A549 (cell line): Measurements from ENCODE around the gene HIPK1. TPM values are rescaled to one million over a fixed set of nuclear protein-coding genes. Genes with fewer than 3 reads are reported as not detected.

ENCODE experiments used
- ATAC-seq, 2 experiments: fragments of 200-7000 bp in 1 of 2; fragments of >200 bp in 1 of 2; cut with Nextera tagmentation in 1 of 2; cut with Tn5 transposase in 1 of 2; 3 replicates each; pipeline versions ENCODE4 v1.8.0 to v1.9.1; 2018 to 2020; ENCODE audit warnings: mild to moderate bottlenecking in 1 of 2, moderate library complexity in 1 of 2
- CTCF ChIA-PET: fragments of 300-600 bp; sonication (Branson Sonifier 250); formaldehyde crosslinking; extraction: SDS; loops from one replicate; lab custom pipeline; 2021; ENCODE audit warnings: antibody characterized with exemption, inconsistent platforms; lab: Yijun Ruan, JAX
- POLR2A ChIA-PET: fragments of 350-600 bp; formaldehyde crosslinking; extraction: SDS; loops from one replicate; lab custom pipeline; 2021; ENCODE audit warnings: antibody characterized with exemption, inconsistent platforms; lab: Yijun Ruan, JAX
- DNase-seq, 2 experiments: peaks; one replicate each; pipeline versions ENCODE4 v3.0.0 to v3.0.0-alpha.2; 2011 to 2016; ENCODE audit warnings: low read depth in 1 of 2, low spot score in 1 of 2
- FAIRE-seq: peaks from 2 replicates; lab custom pipeline; 2011; peaks lifted over from hg19 to GRCh38; lab: Jason Lieb, UNC
- H3K27ac ChIP-seq, 2 experiments: fragments of >200 bp; sonication (Bioruptor Twin); formaldehyde crosslinking; 3 replicates each; pipeline ENCODE4 v1.5.1; 2016 to 2017
- H3K4me1 ChIP-seq: fragments of >200 bp; sonication (Bioruptor Twin); formaldehyde crosslinking; 3 replicates; pipeline ENCODE4 v1.6.1; 2016
- H3K4me2 ChIP-seq: fragments of >200 bp; sonication (Bioruptor Twin); formaldehyde crosslinking; 3 replicates; pipeline ENCODE4 v1.6.1; 2016
- H3K4me3 ChIP-seq: fragments of >200 bp; sonication (Bioruptor Twin); formaldehyde crosslinking; 3 replicates; pipeline ENCODE4 v1.5.1; 2016
- H3K9me3 ChIP-seq: fragments of >200 bp; sonication (Bioruptor Twin); formaldehyde crosslinking; 3 replicates; pipeline ENCODE4 v1.6.1; 2016
- EHF ChIP-seq: fragments of 250-450 bp; sonication (Bioruptor Pico); IDR thresholded peaks from 2 replicates; pipeline ENCODE4 v1.5.0; 2020; ENCODE audit warnings: mild to moderate bottlenecking
- FOSL2 ChIP-seq, 2 experiments: fragments of 450-650 bp in 1 of 2; fragments of >200 bp in 1 of 2; sonication (Bioruptor Twin) in 1 of 2; formaldehyde crosslinking; IDR thresholded peaks; 2 replicates each; pipeline versions ENCODE4 v1.5.0 to v1.6.1; 2016 to 2020; ENCODE audit warnings: mild to moderate bottlenecking in 1 of 2, moderate library complexity in 1 of 2
- GATA3 ChIP-seq: IDR thresholded peaks from 2 replicates; pipeline ENCODE4 v1.6.1; 2012; ENCODE audit warnings: borderline replicate concordance
- HOXA7 ChIP-seq: fragments of 250-450 bp; sonication (Bioruptor Pico); IDR thresholded peaks from 2 replicates; pipeline ENCODE4 v1.5.0; 2020; ENCODE audit warnings: mild to moderate bottlenecking, moderate library complexity
- KDM1A ChIP-seq: fragments of 200-600 bp; sonication (generic); IDR thresholded peaks from 2 replicates; pipeline ENCODE4 v1.6.1; 2016; ENCODE audit warnings: low read depth, mild to moderate bottlenecking
- KDM5A ChIP-seq: fragments of 200-600 bp; sonication (generic); IDR thresholded peaks from 2 replicates; pipeline ENCODE4 v1.6.1; 2016; ENCODE audit warnings: antibody characterized with exemption, mild to moderate bottlenecking
- MYC ChIP-seq: IDR thresholded peaks from 2 replicates; pipeline ENCODE4 v1.6.1; 2012; ENCODE audit warnings: mild to moderate bottlenecking, inconsistent platforms, low read length, improper control_type of control experiment, borderline replicate concordance
- NFE2L2 ChIP-seq: fragments of 150-350 bp; conservative IDR thresholded peaks from 2 replicates; pipeline ENCODE4 v1.6.1; 2014; ENCODE audit warnings: low read length
- NPAS2 ChIP-seq: fragments of 250-450 bp; sonication (Bioruptor Pico); IDR thresholded peaks from 2 replicates; pipeline ENCODE4 v1.8.0; 2022; ENCODE audit warnings: mild to moderate bottlenecking, moderate library complexity, borderline replicate concordance
- PHF8 ChIP-seq: fragments of 200-600 bp; sonication (generic); IDR thresholded peaks from 2 replicates; pipeline ENCODE4 v1.6.1; 2016; ENCODE audit warnings: low read depth, mild to moderate bottlenecking, antibody characterized with exemption, moderate library complexity, borderline replicate concordance
- POLR2A ChIP-seq: IDR thresholded peaks from 2 replicates; pipeline ENCODE4 v1.6.1; 2012; ENCODE audit warnings: mild to moderate bottlenecking, low read length
- RAD21 ChIP-seq, 2 experiments: fragments of >200 bp in 1 of 2; sonication (Bioruptor Twin) in 1 of 2; formaldehyde crosslinking in 1 of 2; IDR thresholded peaks in 1 of 2; conservative IDR thresholded peaks in 1 of 2; 2 replicates in 1 of 2; 3 replicates in 1 of 2; pipeline ENCODE4 v1.6.1; 2012 to 2018; ENCODE audit warnings: inconsistent platforms in 1 of 2
- REST ChIP-seq: fragments of 200-600 bp; sonication (generic); IDR thresholded peaks from 2 replicates; pipeline ENCODE4 v1.6.1; 2016; ENCODE audit warnings: antibody characterized with exemption, mild to moderate bottlenecking, moderate library complexity
- RFX5 ChIP-seq: fragments of 450-650 bp; IDR thresholded peaks from 2 replicates; pipeline ENCODE4 v1.7.1; 2014; ENCODE audit warnings: antibody characterized with exemption, mild to moderate bottlenecking, moderate library complexity
- RNF2 ChIP-seq: fragments of 200-600 bp; sonication (generic); IDR thresholded peaks from 2 replicates; pipeline ENCODE4 v1.6.1; 2016; ENCODE audit warnings: low read depth, mild to moderate bottlenecking, antibody characterized with exemption, moderate library complexity, borderline replicate concordance
- SMC3 ChIP-seq: fragments of >200 bp; sonication (Bioruptor Twin); formaldehyde crosslinking; IDR thresholded peaks from 3 replicates; pipeline ENCODE4 v1.6.1; 2018; ENCODE audit warnings: inconsistent platforms
- SREBF2 ChIP-seq: fragments of 450-650 bp; IDR thresholded peaks from 2 replicates; pipeline ENCODE4 v1.6.1; 2014; ENCODE audit warnings: mild to moderate bottlenecking, moderate library complexity
- WGBS: methylation state at CpG from one replicate; pipeline ENCODE4 v1.1.6; 2017; ENCODE audit errors: missing lambda C conversion rate; 5-methylcytosine and 5-hydroxymethylcytosine counted together
- polyA plus RNA-seq, 4 experiments: library from polyadenylated mRNA; depleted of rRNA in 3 of 4; stranded (reverse); fragments of >200 nt; fragmentation: RNase III in 1 of 4; extraction: RNeasy Plus Mini Kit Qiagen cat#74134 plus additional on column Dnase treatment in 1 of 4; gene quantifications; 2 replicates in 3 of 4; 3 replicates in 1 of 4; pipeline ENCODE4 v1.2.3, GENCODE V29; 2011 to 2017
- TF ChIP-seq, protein P1 (sequence below): fragments of 250-450 bp; sonication (Bioruptor Pico); IDR thresholded peaks from 2 replicates; pipeline ENCODE4 v1.5.0; 2020; ENCODE audit warnings: low read depth, mild to moderate bottlenecking, moderate library complexity
- TF ChIP-seq, protein P2 (sequence below): fragments of >200 bp; sonication (Bioruptor Twin); formaldehyde crosslinking; IDR thresholded peaks from 3 replicates; pipeline ENCODE4 v1.5.1; 2016

HIPK1 gene
- polyA plus RNA-seq, 2 of the 4 experiments (the other 2 are of a cell fraction): 11.3 to 27.4 TPM

DNA sequence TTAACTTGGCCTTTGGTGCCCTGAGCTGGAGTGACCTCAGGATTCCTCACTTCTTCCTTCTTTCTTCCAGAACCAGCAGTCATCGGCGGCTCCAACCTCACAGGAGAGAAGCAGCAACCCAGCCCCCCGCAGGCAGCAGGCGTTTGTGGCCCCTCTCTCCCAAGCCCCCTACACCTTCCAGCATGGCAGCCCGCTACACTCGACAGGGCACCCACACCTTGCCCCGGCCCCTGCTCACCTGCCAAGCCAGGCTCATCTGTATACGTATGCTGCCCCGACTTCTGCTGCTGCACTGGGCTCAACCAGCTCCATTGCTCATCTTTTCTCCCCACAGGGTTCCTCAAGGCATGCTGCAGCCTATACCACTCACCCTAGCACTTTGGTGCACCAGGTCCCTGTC, 43.8 kb downstream of the HIPK1 start:
- H3K4me2 ChIP-seq: no peak overlapping the region
- FAIRE-seq: no peak
- TF ChIP-seq POLR2A: no peak
- TF ChIP-seq NFE2L2: no peak
- no peak for TF ChIP-seq EHF (CRISPR knock-in tag)
- TF ChIP-seq GATA3: no peak
- TF ChIP-seq KDM1A: no peak
- no peaks in the 10 kb centered on the region for H3K4me1 ChIP-seq
- no peak for DNase-seq
- WGBS: 86% methylated on average over 9 of the region's 9 CpGs
- no peak overlapping the region for H3K27ac ChIP-seq
- H3K4me3 ChIP-seq: no peak overlapping the region
- no peak for ATAC-seq
- POLR2A ChIA-PET: no interaction called here
- no peaks in the 10 kb centered on the region for H3K9me3 ChIP-seq
- CTCF ChIA-PET: interaction anchor here (1.3 to 2.4 kb wide), 2 partner anchors 10 to 310 kb away, joined by 3 to 9 read pairs; no protein-coding TSS in a partner anchor

GRCh38 chr1:113975211-113975895, 46.2 kb downstream of the HIPK1 start:
- peaks cover 6% of the 10 kb centered on the region for H3K4me1 ChIP-seq
- no peak overlapping the region for H3K4me3 ChIP-seq
- WGBS: 88% methylated on average over 4 of the region's 4 CpGs
- no peak overlapping the region for H3K4me2 ChIP-seq
- TF ChIP-seq KDM5A: no peak
- TF ChIP-seq SREBF2: no peak
- TF ChIP-seq, protein P1, sequence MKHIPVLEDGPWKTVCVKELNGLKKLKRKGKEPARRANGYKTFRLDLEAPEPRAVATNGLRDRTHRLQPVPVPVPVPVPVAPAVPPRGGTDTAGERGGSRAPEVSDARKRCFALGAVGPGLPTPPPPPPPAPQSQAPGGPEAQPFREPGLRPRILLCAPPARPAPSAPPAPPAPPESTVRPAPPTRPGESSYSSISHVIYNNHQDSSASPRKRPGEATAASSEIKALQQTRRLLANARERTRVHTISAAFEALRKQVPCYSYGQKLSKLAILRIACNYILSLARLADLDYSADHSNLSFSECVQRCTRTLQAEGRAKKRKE (CRISPR knock-in tag): no peak
- TF ChIP-seq KDM1A: no peak
- TF ChIP-seq MYC: no peak
- no peaks in the 10 kb centered on the region for H3K9me3 ChIP-seq
- CTCF ChIA-PET: interaction anchor here (6.1 kb wide), 1 partner anchor 307 kb away, joined by 54 read pairs; no protein-coding TSS in a partner anchor
- POLR2A ChIA-PET: no interaction called here
- H3K27ac ChIP-seq: no peak overlapping the region
- FAIRE-seq (no peak), DNase-seq (no peak), ATAC-seq (no peak)

DNA sequence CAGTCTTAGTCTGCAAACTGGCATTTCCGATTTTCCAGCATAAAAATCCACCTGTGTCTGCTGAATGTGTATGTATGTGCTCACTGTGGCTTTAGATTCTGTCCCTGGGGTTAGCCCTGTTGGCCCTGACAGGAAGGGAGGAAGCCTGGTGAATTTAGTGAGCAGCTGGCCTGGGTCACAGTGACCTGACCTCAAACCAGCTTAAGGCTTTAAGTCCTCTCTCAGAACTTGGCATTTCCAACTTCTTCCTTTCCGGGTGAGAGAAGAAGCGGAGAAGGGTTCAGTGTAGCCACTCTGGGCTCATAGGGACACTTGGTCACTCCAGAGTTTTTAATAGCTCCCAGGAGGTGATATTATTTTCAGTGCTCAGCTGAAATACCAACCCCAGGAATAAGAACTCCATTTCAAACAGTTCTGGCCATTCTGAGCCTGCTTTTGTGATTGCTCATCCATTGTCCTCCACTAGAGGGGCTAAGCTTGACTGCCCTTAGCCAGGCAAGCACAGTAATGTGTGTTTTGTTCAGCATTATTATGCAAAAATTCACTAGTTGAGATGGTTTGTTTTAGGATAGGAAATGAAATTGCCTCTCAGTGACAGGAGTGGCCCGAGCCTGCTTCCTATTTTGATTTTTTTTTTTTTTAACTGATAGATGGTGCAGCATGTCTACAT, 47.6 kb downstream of the HIPK1 start:
- Histone ChIP-seq H3K4me3 (no peak overlapping the region), H3K27ac (no peak overlapping the region), H3K4me2 (no peak overlapping the region), H3K4me1 (peaks cover 6% of the 10 kb centered on the region), H3K9me3 (no peaks in the 10 kb centered on the region)
- whole genome bisulfite sequencing: 76% methylated on average over 4 of the region's 4 CpGs
- TF ChIP-seq SMC3 (peak; percentile 26; the same call in 2 of the 3 replicates), FOSL2 (IDR thresholded peaks at IDR 0.05) (no peak), FOSL2 (CRISPR knock-in tag; IDR thresholded peaks at IDR 0.05) (no peak), NPAS2 (CRISPR knock-in tag) (no peak), RNF2 (no peak)
- TF ChIP-seq, protein P2, sequence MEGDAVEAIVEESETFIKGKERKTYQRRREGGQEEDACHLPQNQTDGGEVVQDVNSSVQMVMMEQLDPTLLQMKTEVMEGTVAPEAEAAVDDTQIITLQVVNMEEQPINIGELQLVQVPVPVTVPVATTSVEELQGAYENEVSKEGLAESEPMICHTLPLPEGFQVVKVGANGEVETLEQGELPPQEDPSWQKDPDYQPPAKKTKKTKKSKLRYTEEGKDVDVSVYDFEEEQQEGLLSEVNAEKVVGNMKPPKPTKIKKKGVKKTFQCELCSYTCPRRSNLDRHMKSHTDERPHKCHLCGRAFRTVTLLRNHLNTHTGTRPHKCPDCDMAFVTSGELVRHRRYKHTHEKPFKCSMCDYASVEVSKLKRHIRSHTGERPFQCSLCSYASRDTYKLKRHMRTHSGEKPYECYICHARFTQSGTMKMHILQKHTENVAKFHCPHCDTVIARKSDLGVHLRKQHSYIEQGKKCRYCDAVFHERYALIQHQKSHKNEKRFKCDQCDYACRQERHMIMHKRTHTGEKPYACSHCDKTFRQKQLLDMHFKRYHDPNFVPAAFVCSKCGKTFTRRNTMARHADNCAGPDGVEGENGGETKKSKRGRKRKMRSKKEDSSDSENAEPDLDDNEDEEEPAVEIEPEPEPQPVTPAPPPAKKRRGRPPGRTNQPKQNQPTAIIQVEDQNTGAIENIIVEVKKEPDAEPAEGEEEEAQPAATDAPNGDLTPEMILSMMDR: peak; percentile 21; the same call in 2 of the 3 replicates
- POLR2A ChIA-PET: no interaction called here
- FAIRE-seq (no peak), ATAC-seq (peak; percentile 63 to 73; a peak in 4 of 6 replicates), DNase-seq (peak in 1 of 2 experiments; percentile 12)
- CTCF ChIA-PET: interaction anchor here (0.6 to 6.1 kb wide), 11 partner anchors 9 to 583 kb away, joined by 3 to 54 read pairs (median 3); no protein-coding TSS in a partner anchor

DNA sequence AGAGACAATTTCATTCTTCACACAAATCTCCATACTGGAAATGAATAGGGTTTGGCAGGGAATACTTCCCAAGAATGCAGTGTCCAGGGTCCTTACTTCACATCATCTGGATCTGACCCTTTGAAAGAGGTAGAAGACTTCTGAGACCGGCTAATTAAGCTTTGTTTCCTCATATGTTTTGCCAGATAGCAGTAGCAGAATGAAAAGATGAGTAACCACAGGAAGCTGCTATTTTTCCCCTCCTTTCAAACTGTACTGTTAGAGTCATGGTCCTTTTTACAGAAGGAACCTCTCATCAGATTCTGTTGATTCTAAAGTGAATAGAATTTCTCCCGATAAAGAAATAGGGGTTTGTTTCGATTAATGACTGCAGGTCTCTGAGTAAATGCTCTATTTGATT, 48.8 kb downstream of the HIPK1 start:
- no peak overlapping the region for H3K4me2 ChIP-seq
- WGBS: 68% methylated on average over 3 of the region's 3 CpGs

More for the DNA sequence above, 48.8 kb downstream of the HIPK1 start:
- peaks cover 15% of the 10 kb centered on the region for H3K4me1 ChIP-seq
- no peak for FAIRE-seq
- ChIA-PET POLR2A (no interaction called here), CTCF (interaction anchor here (0.8 to 6.1 kb wide), 7 partner anchors 30 to 450 kb away, joined by 3 to 54 read pairs (median 5); no protein-coding TSS in a partner anchor)
- no peak overlapping the region for H3K4me3 ChIP-seq
- no peak for ATAC-seq
- no peak for DNase-seq
- no peak overlapping the region for H3K27ac ChIP-seq
- H3K9me3 ChIP-seq: no peaks in the 10 kb centered on the region
- TF ChIP-seq RFX5 (no peak), REST (no peak), HOXA7 (CRISPR knock-in tag) (no peak), FOSL2 (IDR thresholded peaks at IDR 0.05) (no peak), FOSL2 (CRISPR knock-in tag; IDR thresholded peaks at IDR 0.05) (no peak), RAD21 (conservative IDR thresholded peaks at IDR 0.05 in 1 of 2, IDR thresholded peaks at IDR 0.05 in 1 of 2) (no peak), PHF8 (no peak)
- TF ChIP-seq, all 56 proteins: peak for 0
